NCI-H2029 treated with DMSO at 0.1 percent for 48 hours (cell line): Measurements from ENCODE around the gene TNFRSF4.

ENCODE experiments used
- DNase-seq: peaks from one replicate; lab custom pipeline; 2025; lab: John Stamatoyannopoulos, UW

Gene TNFRSF4

DNA sequence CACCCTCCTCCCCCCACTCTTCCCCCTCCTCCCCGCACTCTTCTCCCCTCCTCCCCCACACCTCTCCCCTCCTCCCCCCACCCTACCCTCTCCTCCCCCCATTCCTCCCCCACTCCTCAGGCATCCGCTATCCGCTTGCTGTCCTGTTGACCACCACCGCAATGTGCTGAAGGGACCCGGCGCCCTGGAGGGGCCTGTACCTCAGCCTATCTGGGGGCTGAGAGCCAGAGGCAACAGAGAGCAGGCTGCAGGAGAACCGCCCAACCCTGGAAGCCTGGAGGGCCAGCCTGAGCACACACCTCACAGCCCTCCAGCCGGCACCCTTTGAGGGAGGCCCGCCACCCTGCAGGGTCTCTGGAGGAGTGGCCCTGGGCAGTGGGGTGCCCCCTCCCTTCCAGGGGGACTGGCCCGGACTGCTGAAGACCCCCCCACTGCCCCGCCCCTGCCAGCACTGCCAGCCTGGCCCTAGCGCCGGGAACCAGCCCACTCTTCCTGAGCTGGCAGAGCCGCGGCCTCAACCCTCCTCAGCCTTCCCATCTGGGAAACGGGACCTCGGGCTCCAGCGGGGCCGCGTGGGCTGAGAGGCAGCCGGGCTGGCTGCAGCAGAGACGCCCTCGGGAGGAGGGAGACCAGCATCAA, 31.3 kb upstream of the TNFRSF4 start:
- no peak for DNase-seq

DNA sequence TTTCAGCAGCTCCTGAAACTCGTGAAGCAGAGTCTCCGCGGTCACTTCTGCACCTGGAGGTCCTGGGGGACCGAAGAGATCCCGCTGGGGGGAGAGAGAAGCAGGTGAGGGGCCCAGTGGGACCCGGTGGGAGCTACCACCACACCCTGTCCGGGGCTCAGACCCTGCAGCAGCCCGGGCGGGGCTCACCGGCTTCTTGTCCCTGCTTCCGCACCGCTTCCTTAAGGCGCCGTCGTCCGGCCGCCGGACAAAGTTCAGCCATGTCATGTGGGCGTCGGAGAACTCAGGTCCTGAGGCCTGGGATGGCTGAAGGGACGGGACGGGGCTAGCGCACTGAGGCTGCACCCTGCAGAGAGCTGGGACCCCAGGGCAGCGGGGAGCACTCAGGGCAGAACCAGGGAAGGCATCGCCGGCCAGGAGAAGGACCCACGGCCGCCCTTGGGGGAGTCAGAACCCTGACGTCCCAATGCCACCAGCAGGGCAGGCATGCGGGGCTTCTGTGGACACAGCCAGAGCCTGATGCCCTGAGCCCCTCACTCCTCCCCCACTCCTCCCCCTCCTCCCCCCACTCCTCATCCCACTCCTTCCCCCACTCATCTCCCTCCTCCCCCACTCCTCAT, 30.3 kb upstream of the TNFRSF4 start:
- no peak for DNase-seq

DNA sequence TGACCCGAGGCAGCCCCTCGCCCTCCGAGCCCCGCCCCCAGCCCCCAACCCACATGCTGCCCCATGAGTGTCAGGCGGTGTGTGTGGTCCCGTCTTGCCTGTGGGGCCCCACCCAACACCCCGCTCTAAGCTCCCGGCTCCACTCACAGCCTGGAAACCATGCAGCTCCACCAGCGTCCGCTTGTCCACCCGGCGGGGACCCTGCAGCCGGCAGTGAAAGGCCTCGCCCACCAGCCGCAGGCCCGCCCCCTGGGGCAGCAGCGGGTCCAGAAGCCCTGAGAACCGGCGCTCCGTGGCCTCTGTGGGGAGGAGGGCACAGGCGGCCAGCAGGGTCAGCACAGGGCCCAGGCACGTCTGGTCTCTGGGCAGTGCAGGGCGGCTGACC, 29.8 kb upstream of the TNFRSF4 start:
- DNase-seq: no peak

- DNase-seq: no peak
These were observed 29.3 kb upstream of the TNFRSF4 start for GRCh38 chr1:1243266-1243660.

DNA sequence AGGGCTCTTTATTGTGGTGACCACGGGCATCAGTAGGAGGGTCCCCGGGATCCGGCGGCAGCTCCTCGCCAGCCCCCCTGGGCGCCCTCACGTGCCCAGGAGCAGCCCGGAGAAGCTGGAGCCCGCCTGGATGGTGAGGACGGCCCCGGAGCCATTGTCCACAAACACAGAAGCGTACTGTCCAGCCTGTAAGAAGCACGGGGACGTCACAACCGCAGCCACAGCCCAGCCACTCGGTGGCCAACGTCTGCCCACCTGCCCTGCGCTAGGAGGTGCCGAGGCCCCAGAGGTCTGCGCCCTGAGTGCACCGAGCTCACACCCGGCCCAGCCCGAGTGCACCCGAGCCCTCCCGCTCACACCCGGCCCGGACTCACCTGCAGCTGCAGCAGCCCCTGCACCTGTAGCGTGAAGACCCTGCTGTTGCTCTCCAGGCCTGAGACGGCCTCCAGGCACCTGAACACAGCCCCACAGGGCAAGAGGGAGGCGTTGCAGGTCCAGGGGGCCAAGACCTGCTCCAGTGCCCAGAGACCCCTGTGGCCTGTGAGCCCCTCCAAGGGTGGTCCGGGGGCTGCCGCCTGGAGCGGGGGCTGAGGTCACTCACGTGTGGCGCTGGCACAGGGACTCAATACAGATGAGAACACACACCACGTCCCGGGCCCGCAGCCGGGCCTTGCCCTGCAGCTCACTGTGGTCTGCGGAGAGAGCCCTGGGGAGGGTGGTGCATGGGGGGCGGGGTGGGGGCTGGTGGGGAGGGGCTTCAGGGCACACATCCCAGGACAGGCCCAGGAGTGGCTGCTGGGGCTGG, 28.7 kb upstream of the TNFRSF4 start:
- no peak for DNase-seq

DNA sequence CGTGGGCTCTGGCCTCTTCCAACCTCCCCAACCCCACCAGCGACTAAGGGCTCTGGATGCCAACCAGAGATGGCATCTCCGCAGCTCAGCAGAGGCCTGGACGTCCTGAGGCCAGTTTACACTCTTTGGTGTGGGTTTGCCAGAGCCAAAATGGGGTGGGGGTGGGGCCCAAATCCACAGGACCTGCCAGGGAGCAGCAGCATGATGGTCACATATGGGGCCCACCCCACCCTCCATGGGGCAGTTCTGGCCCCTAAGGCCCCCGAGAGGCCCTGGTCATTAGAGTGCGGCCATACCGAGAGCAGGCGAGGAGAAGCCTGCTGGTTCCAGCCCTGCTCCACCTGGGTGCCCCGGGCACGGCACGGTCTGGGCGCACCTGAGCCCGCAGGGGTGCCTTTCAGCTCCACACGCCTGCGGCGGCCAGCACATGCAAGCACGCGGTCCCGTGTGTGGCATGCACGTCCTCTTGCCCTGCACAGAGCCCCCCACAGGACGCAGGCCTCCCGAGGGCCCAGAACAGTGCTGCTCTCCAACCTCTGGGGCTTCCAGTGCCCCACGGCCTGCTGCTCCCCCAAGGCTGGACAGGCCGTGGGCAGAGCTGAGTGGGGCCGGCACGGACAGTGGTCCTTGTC, 27.8 kb upstream of the TNFRSF4 start:
- no peak for DNase-seq

DNA sequence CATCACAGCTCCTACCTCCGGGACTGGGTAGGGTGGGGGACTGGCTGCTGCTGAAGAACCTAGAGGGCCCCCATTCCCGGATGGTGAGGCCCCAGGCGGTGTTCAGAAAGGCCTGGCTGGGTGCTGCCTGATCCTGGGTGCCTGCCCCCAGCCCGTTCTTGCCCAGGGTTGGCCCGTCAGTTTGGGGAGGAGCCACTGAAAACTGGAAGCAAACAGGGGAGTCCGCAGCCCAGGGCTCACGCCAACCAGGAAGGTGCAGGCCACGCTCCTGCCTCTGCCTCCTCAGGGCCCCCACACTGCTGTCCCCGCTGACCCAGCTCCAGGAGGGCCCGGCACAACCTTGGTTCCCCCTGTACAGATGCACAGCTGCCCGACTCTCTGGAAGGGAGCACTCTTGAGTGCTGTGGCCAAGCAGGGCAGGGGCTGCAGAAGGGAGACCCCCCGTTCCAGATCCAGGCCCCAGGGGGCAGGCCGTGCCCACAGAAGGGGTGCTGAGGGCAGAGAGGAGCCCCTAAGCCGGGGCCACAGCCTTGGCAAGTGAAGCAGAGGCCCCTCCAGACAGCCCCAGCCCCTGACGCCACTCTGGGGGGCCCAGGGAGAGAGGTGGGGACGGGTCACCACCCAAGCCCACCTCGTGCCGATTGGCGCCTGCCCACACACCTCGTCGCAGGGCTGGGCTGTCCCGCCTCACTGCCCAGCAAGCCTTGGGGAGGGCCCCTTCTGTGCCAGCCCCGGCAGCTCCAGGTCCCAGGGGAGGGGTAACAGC, 27.1 kb upstream of the TNFRSF4 start:
- no peak for DNase-seq

DNA sequence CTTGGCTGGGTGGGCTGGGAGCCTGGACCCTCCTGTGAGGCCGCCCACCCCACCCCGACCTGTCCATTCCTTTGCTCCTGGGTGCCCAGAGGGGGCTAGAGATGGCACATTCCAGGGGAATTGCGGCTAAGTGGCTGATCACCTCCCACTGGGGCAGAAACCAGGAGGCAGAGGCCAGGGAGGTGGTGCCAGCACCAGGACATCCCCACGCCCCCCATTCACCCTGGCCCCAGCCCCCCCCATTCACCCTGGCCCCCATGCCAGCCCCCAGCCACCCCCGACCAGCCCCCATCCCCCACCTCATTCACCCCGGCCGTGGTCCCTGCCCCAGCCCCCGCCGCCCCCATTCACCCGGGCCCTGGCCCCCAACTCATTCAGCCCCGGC, 26.4 kb upstream of the TNFRSF4 start:
- no peak for DNase-seq

DNA sequence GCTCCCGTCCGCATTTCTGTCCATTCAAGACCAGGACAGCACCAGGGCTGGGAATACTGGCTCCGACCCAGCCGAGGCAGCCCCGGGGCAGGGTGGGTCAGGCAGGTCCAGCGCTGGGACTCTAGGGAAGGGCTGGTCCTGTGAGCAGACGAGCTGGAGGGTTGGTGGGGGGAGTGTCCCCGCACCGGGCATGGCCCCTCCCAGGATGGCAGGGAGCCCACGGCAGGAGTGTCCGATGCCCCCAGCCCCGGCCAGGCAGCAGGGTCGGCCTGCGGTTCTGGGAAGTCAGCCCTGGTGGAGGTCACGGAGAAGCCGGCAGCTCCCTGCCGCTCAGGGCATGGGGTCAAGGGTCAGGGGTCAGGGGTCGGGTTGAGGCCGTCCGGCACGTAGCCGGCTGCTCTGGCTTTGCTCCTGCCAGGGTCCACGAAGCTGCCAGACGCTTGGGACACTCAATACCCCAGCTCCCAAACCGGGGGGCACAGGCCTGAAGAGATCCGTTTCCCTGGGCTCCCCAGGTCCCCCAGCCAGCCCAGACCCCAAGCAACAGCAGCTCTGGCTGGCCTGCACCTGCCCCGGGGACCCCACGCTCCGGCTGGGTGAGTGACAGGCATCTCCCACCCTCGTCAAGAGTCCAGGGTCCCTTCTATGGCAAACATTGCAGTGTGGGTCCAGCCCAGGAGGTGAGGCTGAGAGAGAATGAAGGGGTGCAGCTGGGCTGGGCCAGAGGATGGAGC, 25.8 kb upstream of the TNFRSF4 start:
- no peak for DNase-seq

DNA sequence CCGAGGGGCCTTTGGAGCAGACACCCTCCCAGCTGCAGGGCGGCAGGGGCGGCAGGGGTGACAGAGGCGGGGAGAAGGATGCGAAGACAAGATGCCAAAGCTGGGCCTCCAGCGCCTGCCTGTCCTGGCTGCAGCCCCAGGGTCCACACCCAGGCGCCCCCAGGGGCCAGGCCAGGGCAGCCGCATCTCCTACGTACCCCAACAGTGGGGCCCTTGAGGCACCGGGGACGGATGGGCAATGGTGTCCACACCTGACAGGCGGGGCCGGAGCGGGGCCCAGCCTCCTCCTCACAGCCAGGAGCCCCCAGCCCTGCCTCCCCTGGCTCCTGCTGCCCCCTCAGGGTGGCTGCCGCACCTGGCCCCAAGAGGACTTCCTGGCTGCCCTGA, 25.3 kb upstream of the TNFRSF4 start:
- no peak for DNase-seq

- DNase-seq: no peak
These were observed 24.8 kb upstream of the TNFRSF4 start for GRCh38 chr1:1238702-1239178.

- no peak for DNase-seq
These were observed 24.1 kb upstream of the TNFRSF4 start for GRCh38 chr1:1237874-1238701.

DNA sequence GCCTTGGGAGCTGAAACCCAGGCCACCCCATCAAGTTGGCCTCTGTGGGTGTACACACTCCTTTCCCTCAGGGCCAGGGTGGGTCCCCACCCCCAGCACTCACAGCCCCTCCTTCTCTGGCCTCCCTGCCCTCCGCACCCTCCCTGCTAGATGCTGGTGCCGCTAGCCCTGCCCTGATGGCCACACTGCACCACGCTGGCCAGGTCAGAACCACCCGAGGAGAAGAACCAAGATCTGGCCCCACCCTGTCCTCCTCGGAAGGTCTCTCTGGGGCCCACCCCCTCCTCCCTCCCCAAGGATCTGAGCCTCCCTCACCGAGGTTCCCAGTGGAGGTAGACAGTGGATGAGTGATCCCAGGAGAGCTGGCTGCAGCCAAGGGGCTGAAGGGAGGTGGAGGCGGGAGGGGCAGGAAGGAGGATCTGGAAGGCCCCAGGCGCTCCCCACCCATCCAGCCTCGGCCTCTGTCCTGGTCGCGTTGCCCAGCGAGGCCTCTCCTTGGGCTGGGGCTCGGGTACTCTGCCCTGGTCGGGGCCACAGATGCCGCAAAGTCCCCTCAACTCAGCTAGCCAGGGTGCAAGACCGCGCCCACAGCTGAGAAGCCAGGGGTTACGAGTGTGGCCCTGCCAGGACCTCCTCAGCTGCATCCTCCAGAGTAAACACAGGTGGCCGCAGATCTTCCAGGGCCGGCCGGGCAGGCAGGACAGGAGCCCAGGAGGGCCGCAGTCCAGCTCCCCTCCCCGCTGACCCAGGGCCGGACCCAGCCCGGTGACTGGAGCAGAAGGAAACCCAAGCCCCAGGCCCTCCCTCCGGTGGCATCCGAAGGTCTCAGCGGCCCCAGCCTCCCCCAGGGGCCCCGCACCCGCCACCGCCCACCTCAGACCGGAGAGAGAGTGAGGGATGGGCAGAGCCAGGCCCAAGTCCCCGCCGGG, 23.3 kb upstream of the TNFRSF4 start:
- DNase-seq: no peak

DNA sequence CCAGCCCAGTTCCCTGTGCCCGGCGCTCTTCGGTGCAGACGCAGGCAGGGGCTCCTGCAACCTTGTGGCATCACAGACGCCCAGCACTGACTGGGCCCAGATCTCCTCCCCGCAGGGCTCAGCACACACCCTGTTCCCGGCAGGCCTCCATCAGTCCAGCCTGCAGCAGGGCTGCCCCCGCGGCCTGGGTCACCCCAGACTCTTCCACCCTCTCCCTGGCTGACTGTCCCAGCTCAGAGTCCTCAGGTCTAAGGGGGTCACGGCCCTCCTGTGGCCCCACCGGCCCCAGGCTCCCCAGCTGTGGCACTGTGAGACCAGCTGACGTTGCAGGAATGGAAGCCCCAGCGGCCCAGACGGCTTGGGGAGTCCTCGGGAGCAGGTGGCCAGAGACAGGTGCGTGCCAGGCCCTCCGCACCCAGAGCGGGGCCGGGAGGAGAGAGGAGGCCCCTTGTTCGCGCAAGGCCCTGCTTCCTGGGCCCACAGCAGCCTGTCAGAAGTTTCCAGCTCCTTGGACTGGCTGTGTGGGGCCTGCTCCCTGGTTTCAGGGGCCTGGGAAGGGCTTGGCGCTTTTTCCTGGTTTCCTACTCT, 22.3 kb upstream of the TNFRSF4 start:
- no peak for DNase-seq

DNA sequence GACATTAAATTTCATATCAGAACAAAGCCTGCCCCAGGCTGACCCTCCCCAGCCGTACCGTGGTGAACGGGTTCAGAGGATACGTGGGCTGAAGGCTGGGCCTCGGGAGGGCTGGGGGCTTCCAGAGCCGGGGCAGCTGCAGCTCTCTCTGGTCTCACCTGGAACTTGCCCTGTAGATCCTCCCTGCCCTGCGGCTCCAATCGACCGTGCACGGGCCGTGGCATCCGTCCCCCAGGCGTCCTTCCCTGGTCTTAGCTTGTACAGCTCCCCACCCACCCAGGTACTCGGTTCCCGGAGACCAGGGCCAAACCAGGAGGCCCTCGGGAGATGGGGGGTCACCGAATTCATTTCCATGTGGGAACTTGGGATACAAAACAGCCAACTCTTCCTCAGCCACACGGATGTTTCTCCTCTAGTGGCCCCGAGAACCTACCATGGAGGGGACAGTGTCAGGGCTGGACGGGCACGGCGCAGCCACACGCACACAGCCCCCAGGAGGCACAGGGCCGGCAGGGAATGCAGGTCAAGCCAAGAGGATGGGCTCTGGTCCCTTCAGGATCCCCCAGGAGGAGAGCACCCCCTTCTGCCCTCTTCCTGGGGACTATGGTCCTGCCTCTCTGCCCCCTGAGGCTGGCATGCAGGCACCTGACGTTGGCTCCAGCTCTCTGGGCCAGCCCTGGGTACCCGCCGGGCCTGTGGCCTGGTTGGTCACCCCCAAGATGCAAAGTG, 21.2 kb upstream of the TNFRSF4 start:
- DNase-seq: no peak

- DNase-seq: no peak
These were observed 20.3 kb upstream of the TNFRSF4 start for GRCh38 chr1:1234180-1234808.

- DNase-seq: no peak
These were observed 19.6 kb upstream of the TNFRSF4 start for GRCh38 chr1:1233567-1233892.
